HG03558 (cell line): ENCODE results near the gene MPI.
A peak's percentile ranks its signal among the peaks of the same experiment; 100 is the strongest.
"Not testable (repeated sequence)": the region's sequence is repeated elsewhere in the genome, so short reads cannot be mapped to it uniquely, and the experiment has no call there.

Source experiments
- ATAC-seq: cut with Tn5 transposase; IDR thresholded peaks from one replicate; pipeline ENCODE4 v1.9.1; 2021; ENCODE audit warnings: moderate number of reproducible peaks; ENCODE audit not compliant: unreplicated experiment; ENCODE audit errors: extremely low read depth

MPI gene

DNA sequence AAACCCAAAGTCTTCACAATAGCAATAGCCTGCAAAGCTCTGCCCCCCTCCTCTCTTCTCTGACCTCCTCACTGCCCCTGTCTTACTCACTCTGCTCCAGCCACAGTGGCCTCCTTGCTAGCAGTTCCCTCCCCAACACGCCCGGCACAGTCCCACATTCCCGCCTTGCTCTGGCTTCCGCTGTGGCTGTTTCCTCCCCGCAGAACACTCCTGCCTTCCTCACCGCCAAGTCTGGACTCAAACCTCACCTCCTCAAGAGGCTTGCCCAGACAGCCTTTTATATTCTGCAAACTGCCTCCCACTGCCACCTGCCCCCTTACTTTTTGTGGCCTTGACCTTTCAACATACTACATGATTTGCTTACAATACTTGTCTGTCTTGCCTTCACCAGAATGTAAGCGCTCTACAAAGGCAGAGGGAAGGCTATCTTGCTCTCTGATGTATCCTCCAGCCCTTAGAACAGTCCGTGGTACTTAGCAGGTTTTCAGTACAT lies 406 bp upstream of the MPI start:
- no peak for ATAC-seq

DNA sequence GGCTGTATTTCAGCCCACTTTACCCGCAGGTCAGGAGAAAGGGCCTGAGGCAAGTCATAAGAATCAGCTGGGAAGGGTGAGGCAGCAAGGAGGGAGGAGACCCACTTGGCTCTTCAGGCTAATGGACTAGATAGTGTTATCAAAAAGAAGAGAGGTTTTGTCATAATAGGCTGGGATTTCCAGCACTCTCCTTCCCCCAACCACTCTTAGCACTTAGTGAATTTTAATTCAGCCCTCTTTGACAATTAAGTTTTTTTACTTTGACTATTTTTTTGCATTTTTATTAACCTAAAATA lies 771 bp downstream of the MPI start:
- no peak for ATAC-seq

DNA sequence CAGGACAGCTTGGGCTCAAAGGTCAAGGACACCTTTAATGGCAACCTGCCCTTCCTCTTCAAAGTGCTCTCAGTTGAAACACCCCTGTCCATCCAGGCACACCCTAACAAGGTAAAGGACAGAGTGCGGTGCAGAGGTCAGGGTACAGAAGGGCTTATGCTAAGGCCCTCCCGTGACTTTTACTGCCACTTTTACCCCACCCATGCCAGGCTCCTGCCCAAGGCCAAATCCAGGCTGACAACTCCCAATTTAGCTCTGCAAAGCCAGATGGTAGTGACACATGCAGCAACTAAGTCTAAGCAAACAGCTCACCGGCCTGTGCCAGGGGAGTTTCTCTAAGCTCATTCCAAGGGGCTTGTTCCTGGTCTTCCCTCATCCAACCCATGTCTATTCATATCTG lies 1.6 kb downstream of the MPI start:
- no peak for ATAC-seq

DNA sequence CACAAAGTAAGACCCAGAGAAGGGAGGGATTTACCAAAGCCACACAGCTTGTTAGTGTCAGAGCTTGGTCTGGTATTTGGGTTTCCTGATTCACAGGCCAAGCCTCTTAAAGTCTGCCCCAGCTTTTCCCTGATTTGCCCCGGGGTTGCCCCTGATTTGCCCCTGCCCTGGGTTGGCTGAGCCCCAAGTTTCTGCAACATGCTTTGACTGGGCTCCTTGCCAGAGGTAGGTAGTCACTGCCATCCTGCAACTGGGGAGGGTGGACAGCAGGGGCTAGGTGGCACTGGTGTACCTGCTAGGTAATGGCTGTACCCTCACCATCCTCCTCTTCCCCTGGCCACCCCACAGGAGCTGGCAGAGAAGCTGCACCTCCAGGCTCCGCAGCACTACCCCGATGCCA lies 2.5 kb downstream of the MPI start:
- no peak for ATAC-seq

DNA sequence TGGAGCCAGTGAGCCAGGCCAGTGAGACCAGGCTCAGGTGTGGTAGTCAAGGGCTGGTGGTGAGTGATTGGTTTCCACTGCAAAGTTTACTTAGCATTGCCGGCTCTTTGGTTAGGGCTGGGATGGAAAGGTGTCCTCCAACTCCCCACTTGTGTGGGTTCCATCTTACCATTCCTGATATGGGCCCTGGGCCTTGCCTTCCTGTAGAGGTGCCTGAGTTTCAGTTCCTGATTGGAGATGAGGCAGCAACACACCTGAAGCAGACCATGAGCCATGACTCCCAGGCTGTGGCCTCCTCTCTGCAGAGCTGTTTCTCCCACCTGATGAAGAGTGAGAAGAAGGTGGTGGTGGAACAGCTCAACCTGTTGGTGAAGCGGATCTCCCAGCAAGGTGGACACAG lies 3.1 kb downstream of the MPI start:
- ATAC-seq = no peak

DNA sequence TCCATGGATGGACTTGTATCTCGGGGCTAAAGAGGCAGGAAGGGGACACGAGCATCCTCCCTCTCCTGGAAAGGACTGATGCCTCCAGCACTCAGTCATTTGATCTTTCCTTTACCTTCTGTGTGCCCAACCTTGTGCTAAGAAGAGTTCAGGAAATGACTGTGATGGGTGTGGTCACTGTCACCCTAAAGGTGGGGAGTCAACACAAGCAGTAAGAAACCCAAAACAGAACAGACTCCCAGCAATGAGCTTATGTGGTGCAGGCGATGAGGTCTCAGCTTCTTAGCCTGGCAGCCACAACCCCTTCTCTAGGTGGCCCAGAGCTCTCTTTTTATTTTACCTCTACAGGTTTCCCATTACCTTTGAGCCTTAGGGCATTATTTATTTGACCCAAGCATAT lies 3.8 kb downstream of the MPI start:
- no peak for ATAC-seq

DNA sequence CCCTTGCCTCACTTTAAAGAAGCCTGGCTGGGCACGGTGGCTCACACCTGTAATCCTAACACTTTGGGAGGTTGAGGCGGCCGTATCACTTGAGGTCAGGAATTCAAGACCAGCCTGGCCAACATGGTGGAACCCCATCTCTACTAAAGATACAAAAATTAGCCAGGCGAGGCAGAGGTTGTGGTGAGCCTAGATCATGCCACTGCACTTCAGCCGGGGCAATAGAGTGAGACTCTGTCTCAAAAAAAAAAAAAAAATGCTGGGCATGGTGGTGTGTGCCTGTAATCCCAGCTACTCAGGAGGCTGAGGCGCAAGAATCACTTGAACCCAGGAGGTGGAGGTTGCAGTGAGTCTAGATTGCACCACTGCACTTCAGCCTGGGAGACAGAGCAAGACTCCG lies 4.5 kb downstream of the MPI start:
- not testable (repeated sequence) for ATAC-seq

DNA sequence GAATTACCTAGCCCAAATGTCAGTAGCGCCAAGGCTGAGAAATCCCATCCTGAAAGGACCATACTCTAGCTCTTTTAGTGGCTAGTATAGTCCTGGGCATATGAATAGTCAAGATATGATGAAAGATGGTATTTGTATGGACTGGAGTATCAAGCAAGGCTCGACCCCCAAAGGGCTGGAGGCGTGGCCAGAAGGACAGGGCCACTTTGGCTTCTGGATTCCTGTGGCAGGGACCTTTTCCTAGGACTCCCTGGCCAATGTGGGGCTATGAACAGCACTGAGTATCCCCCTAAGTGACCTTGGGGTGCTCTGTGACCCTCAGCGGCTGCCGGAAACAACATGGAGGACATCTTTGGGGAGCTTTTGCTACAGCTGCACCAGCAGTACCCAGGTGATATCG lies 6.0 kb downstream of the MPI start:
- no peak for ATAC-seq

DNA sequence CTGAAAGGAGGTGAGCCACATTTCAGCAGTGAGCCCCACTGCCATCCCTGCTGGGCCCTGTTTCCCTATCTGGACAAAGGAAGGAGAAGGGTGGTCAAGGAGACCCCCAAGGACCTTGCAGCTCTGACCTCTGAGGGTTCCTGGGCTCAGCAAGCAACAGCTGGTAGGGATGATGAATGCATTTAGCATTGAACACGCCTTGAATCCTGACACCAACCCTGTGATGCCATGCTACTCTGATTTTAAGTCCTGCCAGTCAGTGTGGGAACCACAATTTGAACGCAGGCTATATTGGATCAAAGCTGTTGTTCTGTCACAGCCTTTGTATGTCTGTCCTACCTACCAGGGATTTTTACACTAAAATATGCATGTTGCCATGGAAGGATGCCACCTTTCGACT lies 6.5 kb downstream of the MPI start:
- no peak for ATAC-seq

DNA sequence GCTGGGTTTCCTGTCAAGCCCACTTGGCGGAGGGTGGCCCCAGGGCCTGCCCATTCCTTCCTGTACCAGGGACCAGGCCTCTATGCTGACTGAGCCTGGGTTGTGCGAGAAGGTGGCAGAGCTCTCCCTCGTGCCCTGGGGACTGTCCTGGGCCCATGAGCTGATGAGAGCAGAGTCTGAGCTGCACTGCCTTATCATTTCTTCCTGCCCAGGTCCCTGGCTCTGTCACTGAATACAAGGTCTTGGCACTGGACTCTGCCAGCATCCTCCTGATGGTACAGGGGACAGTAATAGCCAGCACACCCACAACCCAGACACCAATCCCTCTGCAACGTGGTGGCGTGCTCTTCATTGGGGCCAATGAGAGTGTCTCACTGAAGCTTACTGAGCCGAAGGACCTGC lies 7.5 kb downstream of the MPI start:
- ATAC-seq = no peak

DNA sequence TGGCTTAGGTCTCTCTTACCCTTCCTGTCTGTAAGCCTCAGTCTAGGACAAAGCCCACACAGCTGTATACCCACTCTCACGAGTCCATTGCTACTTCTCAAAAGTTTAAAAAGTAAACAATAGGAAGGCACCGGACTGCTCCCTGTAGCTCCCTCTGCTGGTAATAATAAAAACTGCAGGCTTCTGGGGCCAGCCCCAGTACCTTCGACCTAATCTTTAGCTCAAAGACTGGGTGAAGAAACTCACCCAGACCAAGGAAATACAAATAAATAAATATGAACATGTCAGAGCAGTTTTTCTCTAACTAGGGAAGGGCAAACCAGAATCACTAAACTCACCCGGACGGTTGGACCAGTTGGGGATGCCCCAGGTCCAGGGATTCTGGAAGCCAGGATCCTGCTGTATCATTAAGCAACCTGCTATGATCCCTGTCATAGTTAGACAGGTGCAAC lies 11.8 kb downstream of the MPI start:
- ATAC-seq = no peak

DNA sequence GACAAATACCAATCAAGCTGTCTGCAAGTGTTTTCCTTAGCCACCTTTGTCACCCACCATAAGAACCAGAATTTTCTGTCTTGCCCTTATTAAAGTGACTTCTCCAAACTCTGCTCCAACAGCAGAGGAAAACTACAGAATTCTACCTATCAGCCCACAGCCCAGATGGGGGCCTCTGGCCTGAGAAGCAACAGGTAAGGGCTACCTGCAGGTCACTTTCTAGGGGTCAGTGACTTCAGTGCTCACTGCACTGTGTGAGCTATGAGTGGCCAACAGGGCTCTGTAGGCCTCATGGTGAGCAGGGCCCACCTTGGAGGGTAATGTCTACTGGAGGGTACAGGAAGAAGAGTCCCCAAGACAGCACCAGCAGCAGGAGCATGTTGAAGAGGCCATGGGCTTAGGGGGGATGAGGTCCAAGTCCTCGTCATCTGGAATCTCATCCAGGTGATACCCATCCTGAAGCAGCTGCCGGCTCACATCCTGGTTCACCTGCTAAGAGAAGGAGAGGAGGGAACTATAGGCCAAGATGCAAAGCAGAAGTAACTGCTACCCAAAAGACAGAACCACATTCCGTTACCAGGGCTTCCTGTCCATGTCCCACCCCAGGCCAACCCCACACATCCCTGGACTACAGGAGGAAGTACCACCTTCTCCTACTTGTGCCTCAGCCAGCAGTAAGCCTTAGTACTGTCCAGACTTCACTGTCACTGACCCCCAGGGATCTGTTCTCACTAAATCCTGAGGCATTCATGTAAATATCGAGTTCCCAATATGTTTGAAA lies 12.6 kb downstream of the MPI start:
- no peak for ATAC-seq

DNA sequence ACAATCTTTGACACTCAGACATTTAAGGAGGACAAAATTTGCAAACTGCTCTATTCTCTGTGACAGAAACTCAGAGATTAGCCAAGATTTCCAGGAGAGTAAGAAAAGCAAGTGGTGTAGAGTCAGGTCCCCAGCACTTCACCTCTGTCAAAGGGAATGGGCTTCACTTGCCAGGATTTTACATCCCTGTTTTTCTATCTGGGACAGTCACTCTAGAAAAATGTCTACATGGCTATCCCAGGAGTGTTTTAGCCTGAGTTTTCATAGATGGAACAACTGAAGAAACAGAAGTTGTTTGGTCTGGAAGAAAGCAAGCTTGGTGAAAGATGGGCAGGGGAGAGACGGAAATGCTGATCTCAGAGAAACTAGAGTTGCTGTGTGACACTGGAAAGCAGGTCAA lies 13.8 kb downstream of the MPI start:
- ATAC-seq = no peak

DNA sequence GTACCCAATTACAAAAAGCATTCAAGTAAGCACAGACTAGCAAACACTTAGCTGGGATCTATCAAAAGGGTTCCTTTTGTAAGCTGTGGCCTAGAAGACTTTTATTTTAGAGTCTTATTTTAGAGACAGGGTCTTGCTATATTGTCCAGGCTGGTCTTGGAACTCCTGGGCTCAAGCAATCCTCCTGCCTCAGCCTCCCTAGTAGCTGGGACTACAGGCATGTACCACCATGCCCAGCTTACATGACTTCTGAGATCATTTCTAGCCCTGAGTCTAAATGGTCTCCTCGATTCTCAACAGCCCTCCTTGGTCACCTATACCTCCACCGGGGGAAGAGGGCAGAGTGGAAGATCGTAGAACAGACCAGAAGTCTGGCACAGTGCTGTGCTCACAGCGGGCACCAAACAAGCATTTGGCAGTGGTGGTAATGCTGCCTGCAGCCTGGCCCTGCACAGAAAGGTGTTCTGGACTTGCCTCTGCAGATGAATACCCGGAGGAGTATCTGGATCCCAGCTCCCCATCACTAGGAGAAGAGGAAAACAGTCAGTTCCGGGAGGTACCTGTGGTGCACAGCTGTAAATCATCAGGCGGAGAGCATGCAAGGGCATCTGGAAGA lies 14.5 kb downstream of the MPI start:
- ATAC-seq = no peak

DNA sequence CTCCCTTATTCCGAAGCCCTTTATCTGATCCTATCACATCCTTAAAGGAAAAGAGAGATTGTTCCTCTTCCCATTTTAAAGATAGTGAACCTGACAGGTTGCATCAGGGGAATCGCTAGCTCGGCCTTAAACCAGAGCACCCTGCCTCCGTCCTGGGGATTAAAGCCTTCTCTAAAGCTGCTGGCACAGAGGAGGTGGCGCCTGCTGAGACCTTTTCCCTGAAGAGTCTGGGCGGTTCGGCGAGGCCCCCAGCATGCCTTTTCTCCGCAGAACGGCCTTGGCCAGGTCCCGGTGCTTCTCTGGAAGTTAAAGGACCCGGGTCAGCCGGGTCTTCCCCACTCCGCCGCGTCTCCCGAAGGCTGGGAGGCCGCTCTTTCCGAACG lies 16.2 kb downstream of the MPI start:
- no peak for ATAC-seq

DNA sequence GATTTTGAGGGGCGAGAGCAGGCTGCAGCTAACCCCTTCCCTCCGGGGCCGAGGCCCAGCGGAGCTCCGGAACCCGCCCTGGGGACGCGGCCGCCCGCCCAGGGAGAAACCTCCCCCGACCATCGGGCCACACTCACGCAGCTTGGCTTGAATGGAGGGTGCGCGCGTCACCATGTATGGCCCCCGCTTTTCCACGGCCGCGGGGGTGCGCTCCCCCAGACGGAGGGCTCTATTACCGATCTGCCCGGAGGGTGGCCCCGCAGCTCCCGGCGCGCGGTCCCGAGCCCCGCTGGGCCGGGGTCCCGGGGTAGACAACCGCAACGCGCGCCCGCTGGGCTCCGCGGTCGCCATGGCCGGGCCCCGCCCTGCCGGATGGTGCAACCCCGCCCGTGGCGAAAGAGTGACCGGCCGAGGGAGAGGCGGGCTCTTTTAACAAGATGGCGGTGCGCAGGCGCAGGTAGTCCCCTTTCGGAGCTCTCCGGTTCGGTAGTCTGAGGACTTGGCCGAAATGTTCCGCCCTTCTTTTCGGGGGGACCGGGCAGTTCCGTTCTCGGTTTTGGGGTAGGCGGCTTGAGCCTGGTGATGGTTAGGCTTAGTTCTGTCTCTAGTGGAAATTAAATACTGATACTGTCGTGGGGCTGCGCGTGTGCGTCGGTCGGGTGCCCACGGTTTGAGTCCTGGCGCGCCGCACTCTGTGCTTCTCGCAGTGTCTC lies 16.8 kb downstream of the MPI start, which contains the start of gene FAM219B:
FAM219B (minus strand) TSS at position 402 of the 713 bp plus-strand sequence; CDS start at position 351, 51 bp downstream.
- ATAC-seq = peak; percentile 65

DNA sequence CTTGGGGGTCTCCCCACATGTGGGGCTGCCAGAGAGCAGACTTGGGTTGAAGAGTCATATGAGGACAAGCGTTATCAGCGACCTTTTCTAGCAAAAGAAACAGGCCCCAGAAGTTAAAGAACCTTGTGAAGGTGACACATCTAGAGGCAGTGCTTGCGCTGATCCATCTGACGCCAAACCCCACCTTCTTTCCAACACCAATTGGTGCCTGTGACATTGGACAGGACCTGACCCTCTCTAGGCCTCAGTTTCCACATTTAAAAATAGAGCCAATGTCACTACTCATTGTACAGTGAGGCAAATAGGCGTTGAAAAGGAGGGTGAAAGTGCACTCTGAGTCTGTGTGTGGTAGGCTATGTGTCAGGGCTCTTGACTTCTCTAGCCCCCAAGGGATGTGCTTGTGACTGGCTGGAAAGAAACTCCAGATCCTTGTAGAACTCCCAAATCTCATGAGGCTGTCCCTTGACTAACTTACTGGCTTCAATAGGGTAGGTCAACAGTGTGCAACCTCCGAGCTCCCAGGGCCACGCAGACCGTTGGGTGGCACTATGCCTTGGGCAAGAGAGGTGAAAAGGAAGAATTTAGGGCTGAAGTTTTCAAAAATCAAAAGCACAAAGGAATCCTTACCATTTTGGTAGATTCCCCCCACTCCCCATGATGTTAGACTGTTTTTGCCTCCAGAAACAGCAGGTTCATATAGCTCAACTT lies 17.5 kb downstream of the MPI start:
- ATAC-seq = no peak

DNA sequence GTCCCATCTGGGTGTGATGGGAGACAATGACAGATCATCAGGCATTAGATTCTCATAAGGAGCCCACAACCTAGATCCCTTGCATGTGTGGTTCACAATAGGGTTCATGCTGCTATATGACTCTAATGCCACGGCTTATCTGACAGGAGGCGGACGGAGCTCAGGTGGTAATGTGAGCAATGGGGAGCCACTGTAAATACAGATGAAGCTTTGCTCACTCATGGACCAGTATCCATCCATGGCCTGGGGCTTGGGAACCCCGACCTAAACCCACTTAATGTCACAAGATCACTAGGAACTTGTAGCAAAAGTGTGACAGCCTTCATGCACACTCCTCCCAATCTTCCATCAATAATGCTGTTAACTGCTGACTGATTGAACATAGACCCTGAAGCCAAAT lies 18.8 kb downstream of the MPI start:
- no peak for ATAC-seq

DNA sequence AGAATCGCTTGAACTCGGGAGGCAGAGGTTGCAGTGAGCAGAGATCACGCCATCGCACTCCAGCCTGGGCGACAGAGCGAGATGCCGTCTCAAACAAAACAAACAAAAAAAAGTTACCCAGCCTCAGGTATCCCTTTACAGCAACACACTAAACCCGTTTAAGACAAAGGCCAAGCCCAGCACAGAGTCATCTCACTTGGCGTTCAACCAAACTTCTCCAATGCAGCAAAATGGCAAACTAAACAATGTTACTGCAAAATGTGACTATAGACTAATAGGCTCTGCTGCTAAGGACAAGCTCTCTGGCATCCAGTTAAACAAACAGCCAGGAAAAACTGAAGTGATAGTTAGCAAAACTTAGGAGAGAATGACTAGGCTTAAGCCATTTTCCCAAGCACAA lies 23.2 kb downstream of the MPI start:
- ATAC-seq = no peak

DNA sequence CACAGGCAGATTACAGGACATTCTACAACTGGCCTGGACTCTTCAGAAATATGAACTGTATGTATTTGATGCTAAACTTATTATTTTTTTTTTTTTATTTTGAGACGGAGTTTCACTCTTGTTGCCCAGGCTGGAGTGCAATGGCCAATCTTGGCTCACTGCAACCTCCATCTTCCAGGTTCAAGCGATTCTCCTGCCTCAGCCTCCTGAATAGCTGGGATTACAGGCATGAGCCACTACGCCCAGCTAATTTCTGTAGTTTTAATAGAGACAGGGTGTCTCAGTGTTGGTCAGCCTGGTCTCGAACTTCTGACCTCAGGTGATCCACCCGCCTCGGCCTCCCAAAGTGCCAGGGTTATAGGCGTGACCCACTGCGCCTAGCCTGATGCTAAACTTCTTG lies 24.0 kb downstream of the MPI start:
- not testable (repeated sequence) for ATAC-seq

DNA sequence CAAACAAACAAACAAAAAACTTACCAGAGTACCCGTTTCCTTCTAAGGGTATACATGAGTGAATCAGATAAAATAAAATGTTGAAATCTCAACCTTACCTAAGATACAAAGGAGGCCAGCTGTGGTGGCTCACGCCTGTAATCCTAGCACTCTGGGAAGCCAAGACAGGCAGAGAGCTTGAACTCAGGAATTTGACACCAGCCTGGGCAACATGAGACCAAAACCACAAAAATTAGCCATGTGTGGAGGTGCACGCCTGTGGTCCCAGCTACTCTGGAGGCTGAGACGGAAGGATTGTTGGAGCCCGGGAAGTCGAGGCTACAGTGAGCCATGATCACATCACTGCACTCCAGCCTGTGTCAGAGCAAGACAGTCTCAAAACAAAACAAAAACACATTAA lies 27.8 kb downstream of the MPI start:
- no peak for ATAC-seq
